Upper lobe of left lung (tissue), 6 donors: Measurements from ENCODE around the gene SLC25A17. TPM values are rescaled to one million over a fixed set of nuclear protein-coding genes. Genes with fewer than 3 reads are reported as not detected.
A peak's percentile ranks its signal among the peaks of the same experiment; 100 is the strongest.

Source experiments
- ATAC-seq, 2 donors: fragments of 200-7000 bp; cut with Tn5 transposase; one replicate each; pipeline ENCODE4 v1.9.1; 2022; ENCODE audit warnings: mild to moderate bottlenecking in 2 of 2, moderate library complexity in 2 of 2; ENCODE audit not compliant: low FRiP score in 2 of 2
- DNase-seq, 2 donors: peaks; one replicate each; pipeline ENCODE4 v3.0.0-alpha.2; 2019 to 2020
- H3K27ac ChIP-seq, 4 donors: fragments of 200-600 bp; sonication (generic); one replicate each; pipeline ENCODE4 v1.5.1; 2016 to 2019
- H3K27me3 ChIP-seq, 4 donors: fragments of 200-600 bp; sonication (generic); one replicate each; pipeline ENCODE4 v1.5.1; 2017 to 2019
- H3K36me3 ChIP-seq, 4 donors: fragments of 200-600 bp; sonication (generic); one replicate each; pipeline ENCODE4 v1.5.1; 2016 to 2019
- H3K4me1 ChIP-seq, 4 donors: fragments of 200-600 bp; sonication (generic); one replicate each; pipeline ENCODE4 v1.5.1; 2018 to 2019
- H3K4me3 ChIP-seq, 4 donors: fragments of 200-600 bp; sonication (generic); one replicate each; pipeline ENCODE4 v1.5.1; 2017 to 2019; ENCODE audit warnings: mild to moderate bottlenecking in 2 of 4, moderate library complexity in 1 of 4
- H3K9me3 ChIP-seq, 4 donors: fragments of 200-600 bp; sonication (generic); one replicate each; pipeline ENCODE4 v1.5.1; 2018 to 2019
- CTCF ChIP-seq, 6 experiments: fragments of 450-650 bp in 4 of 6; fragments of 200-600 bp in 2 of 6; sonication (generic) in 2 of 6; IDR thresholded peaks; one replicate each; pipeline ENCODE4 v1.5.1; 2016 to 2019; ENCODE audit warnings: antibody characterized with exemption in 6 of 6
- EP300 ChIP-seq, 4 donors: sonication (generic); formaldehyde crosslinking; IDR thresholded peaks; one replicate each; pipeline ENCODE4 v1.5.1; 2017; ENCODE audit warnings: antibody characterized with exemption in 4 of 4, control low read depth in 2 of 4
- POLR2A ChIP-seq, 4 donors: fragments of 450-650 bp; IDR thresholded peaks; one replicate each; pipeline ENCODE4 v1.5.1; 2016 to 2017; ENCODE audit warnings: antibody characterized with exemption in 4 of 4, mild to moderate bottlenecking in 2 of 4
- POLR2AphosphoS5 ChIP-seq, 2 donors: sonication (generic); formaldehyde crosslinking; IDR thresholded peaks; one replicate each; pipeline ENCODE4 v1.5.1; 2017; ENCODE audit warnings: antibody characterized with exemption in 2 of 2
- WGBS, 2 donors: methylation state at CpG; one replicate each; pipeline ENCODE4 v1.1.5; 2017 to 2018; 5-methylcytosine and 5-hydroxymethylcytosine counted together
- total RNA-seq, 6 donors: library from RNA; depleted of rRNA in 4 of 6; stranded (reverse); fragments of >200 nt in 4 of 6; gene quantifications; one replicate each; pipeline versions ENCODE4 v1.1.0 to v1.2.1, GENCODE V29; 2016 to 2021
- donor health status: DM: no; HTN: no; CAD: no; lungs with moderate emphysema.
- donor health status: DM: no; HTN: yes; CAD: no; lungs with severe emphysema.

Gene SLC25A17
- total RNA-seq, 6 donors from 2014 or later, result 7.3 to 21.0 (median 14.3) TPM

- DNase-seq (no peak), ATAC-seq (no peak)
- Histone ChIP-seq H3K36me3 (no peaks in the 10 kb centered on the region), H3K27ac (no peak overlapping the region), H3K4me1 (no peaks in the 10 kb centered on the region), H3K27me3 (no peaks in the 10 kb centered on the region), H3K4me3 (no peak overlapping the region), H3K9me3 (no peaks in the 10 kb centered on the region)
- WGBS, 2 donors, result 93 to 95% methylated on average over 10 to 11 of the region's 11 CpGs
- TF ChIP-seq POLR2AphosphoS5 (IDR thresholded peaks at IDR 0.05) (no peak), EP300 (IDR thresholded peaks at IDR 0.05) (no peak), CTCF (IDR thresholded peaks at IDR 0.05) (no peak), POLR2A (IDR thresholded peaks at IDR 0.05) (no peak)
Measured at GRCh38 chr22:40753114-40753513, 66.0 kb downstream of the SLC25A17 start.

DNA sequence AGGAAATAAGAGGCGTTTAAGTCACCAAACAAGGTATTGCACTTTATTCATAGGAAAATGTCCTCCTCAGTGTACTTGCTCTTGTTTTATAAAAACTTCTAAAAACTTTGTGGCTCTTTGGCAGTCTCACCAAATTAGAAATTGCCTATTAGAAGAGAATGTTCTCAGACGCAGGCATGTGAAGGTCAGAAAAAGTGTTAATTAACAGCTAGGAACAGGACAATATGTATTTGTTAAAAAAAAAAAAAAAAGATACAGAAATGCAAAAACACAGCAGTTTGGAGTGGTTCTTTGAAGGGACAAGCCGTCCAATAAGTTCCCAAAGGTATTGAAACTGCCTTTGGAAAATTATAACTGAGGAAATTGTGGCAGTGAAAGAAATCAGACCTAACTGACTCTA lies 67.9 kb downstream of the SLC25A17 start:
- ATAC-seq (no peak), DNase-seq (no peak)
- Histone ChIP-seq H3K4me3 (no peak overlapping the region), H3K27me3 (no peaks in the 10 kb centered on the region), H3K9me3 (no peaks in the 10 kb centered on the region), H3K27ac (no peak overlapping the region), H3K36me3 (no peaks in the 10 kb centered on the region), H3K4me1 (no peaks in the 10 kb centered on the region)
- WGBS, 2 donors, result 77 to 85% methylated on average over 3 of the region's 3 CpGs
- TF ChIP-seq POLR2AphosphoS5 (IDR thresholded peaks at IDR 0.05), result no peak

- ATAC-seq (no peak), DNase-seq (no peak)
- Histone ChIP-seq H3K27ac (no peak overlapping the region), H3K36me3 (no peaks in the 10 kb centered on the region), H3K27me3 (no peaks in the 10 kb centered on the region), H3K4me1 (no peaks in the 10 kb centered on the region), H3K4me3 (no peak overlapping the region), H3K9me3 (no peaks in the 10 kb centered on the region)
- no peak for TF ChIP-seq CTCF (IDR thresholded peaks at IDR 0.05)
- TF ChIP-seq EP300 (IDR thresholded peaks at IDR 0.05), result no peak
- no peak for TF ChIP-seq POLR2AphosphoS5 (IDR thresholded peaks at IDR 0.05)
- TF ChIP-seq POLR2A (IDR thresholded peaks at IDR 0.05), result no peak
Measured at GRCh38 chr22:40749829-40750228, 69.3 kb downstream of the SLC25A17 start.

DNA sequence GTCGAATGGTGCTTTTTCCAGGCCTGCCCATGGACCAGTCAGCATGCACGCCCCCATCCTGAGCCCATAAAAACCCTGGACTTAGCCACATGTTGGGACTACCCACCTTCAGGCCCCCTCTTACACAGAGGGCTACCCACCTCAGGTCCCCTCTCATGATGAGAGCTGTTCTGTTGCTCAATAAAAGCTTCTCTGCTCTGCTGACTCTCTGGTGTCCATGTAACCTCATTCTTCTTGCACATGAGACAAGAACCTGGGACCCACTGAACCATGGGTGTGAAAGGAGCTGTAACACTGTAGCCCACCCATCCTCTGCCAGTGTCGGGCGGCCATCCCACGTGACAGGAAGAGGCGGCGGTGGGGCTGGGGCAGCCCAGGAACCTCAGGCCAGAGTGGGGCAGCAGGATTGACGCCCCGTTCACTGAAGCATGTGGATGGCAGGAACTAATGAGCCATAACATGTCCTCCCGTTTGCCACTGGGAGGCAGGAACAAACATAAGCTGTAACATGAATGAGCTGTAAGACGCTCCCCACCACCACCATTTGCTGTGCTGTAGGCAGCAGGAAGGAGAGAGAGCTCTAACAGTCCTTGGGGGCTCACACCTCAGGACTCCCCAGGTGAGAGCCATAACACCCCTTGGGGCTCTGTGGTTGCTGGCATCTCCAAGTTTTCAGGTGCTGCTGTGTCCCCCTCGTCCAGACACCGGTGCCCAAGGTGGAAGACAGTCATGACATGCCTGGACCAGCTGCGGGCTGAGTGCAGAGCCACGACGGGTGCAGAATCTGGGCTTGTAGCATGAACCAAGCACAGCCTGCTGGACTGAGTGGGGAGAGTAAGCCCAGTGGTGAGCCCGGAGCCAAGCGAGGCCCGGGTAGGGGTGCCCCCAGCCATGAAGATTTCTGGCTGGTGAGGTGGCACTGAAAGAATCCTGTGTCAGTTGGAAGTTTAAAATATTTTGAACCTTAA lies 70.5 kb downstream of the SLC25A17 start:
- peak in 1 of 2 donors; percentile 61 for DNase-seq
- Histone ChIP-seq H3K4me3 (no peak overlapping the region), H3K27ac (no peak overlapping the region), H3K4me1 (no peaks in the 10 kb centered on the region), H3K36me3 (no peaks in the 10 kb centered on the region), H3K9me3 (no peaks in the 10 kb centered on the region), H3K27me3 (no peaks in the 10 kb centered on the region)
- no peak for TF ChIP-seq POLR2A (IDR thresholded peaks at IDR 0.05)
- TF ChIP-seq CTCF (IDR thresholded peaks at IDR 0.05), result no peak
- TF ChIP-seq EP300 (IDR thresholded peaks at IDR 0.05), result no peak
- TF ChIP-seq POLR2AphosphoS5 (IDR thresholded peaks at IDR 0.05), result no peak
- 90 to 94% methylated on average over 13 to 19 of the region's 19 CpGs for WGBS, 2 donors
- peak in 1 of 2 donors; percentile 43 for ATAC-seq

- ATAC-seq (no peak), DNase-seq (no peak)
- no peak overlapping the region for H3K4me3 ChIP-seq
- H3K36me3 ChIP-seq, result no peaks in the 10 kb centered on the region
- H3K4me1 ChIP-seq, result no peaks in the 10 kb centered on the region
- H3K27me3 ChIP-seq, result no peaks in the 10 kb centered on the region
- TF ChIP-seq POLR2A (IDR thresholded peaks at IDR 0.05) (no peak), EP300 (IDR thresholded peaks at IDR 0.05) (no peak), POLR2AphosphoS5 (IDR thresholded peaks at IDR 0.05) (no peak), CTCF (IDR thresholded peaks at IDR 0.05) (no peak)
- 73% methylated on average over 1 of the region's 1 CpG; no CpG with 5 or more reads in 1 of the 2 donors for WGBS, 2 donors
- no peaks in the 10 kb centered on the region for H3K9me3 ChIP-seq
- H3K27ac ChIP-seq, result no peak overlapping the region
Measured at GRCh38 chr22:40747361-40747760, 71.8 kb downstream of the SLC25A17 start.
